GM21360 (cell line): Measurements from ENCODE around the gene RRP15.

ENCODE experiments used
- ATAC-seq: cut with Tn5 transposase; IDR thresholded peaks from one replicate; pipeline ENCODE4 v1.9.1; 2021; ENCODE audit warnings: mild to moderate bottlenecking, moderate library complexity; ENCODE audit not compliant: unreplicated experiment

Gene RRP15

GRCh38 chr1:218284917-218285635 is at the start of gene RRP15:
TSS of gene RRP15 (plus strand) at chr1:218285293. CDS start at chr1:218285317, 24 bp downstream.
- peak; percentile 100 for ATAC-seq

GRCh38 chr1:218242171-218242570 is 42.9 kb upstream of the RRP15 start:
- ATAC-seq, result no peak

- no peak for ATAC-seq
Observed at GRCh38 chr1:218247339-218247738, 37.8 kb upstream of the RRP15 start.

- ATAC-seq, result no peak
Observed at GRCh38 chr1:218249338-218250140, 35.6 kb upstream of the RRP15 start.

GRCh38 chr1:218250492-218250891 is 34.6 kb upstream of the RRP15 start:
- no peak for ATAC-seq

- ATAC-seq, result no peak
Observed at GRCh38 chr1:218254296-218254946, 30.7 kb upstream of the RRP15 start.

- no peak for ATAC-seq
Observed at GRCh38 chr1:218255090-218255489, 30.0 kb upstream of the RRP15 start.

- ATAC-seq, result no peak
Observed at GRCh38 chr1:218257371-218257770, 27.7 kb upstream of the RRP15 start.

- no peak for ATAC-seq
Observed at GRCh38 chr1:218257971-218258370, 27.1 kb upstream of the RRP15 start.

- no peak for ATAC-seq
Observed at GRCh38 chr1:218259339-218259738, 25.8 kb upstream of the RRP15 start.

GRCh38 chr1:218259800-218260199 is 25.3 kb upstream of the RRP15 start:
- ATAC-seq, result no peak

- no peak for ATAC-seq
Observed at GRCh38 chr1:218262259-218262658, 22.8 kb upstream of the RRP15 start.

- no peak for ATAC-seq
Observed at GRCh38 chr1:218266356-218266755, 18.7 kb upstream of the RRP15 start.

GRCh38 chr1:218272366-218272765 is 12.7 kb upstream of the RRP15 start:
- ATAC-seq, result no peak

- no peak for ATAC-seq
Observed at GRCh38 chr1:218273762-218274479, 11.2 kb upstream of the RRP15 start.

- no peak for ATAC-seq
Observed at GRCh38 chr1:218274511-218274910, 10.6 kb upstream of the RRP15 start.

- ATAC-seq, result no peak
Observed at GRCh38 chr1:218275823-218276222, 9.3 kb upstream of the RRP15 start.

- ATAC-seq, result no peak
Observed at GRCh38 chr1:218281285-218281684, 3.8 kb upstream of the RRP15 start.

GRCh38 chr1:218284377-218284916 is 646 bp upstream of the RRP15 start:
- peak; percentile 20 for ATAC-seq

GRCh38 chr1:218292515-218292914 is 7.4 kb downstream of the RRP15 start:
- no peak for ATAC-seq

- ATAC-seq, result no peak
Observed at GRCh38 chr1:218294546-218294945, 9.5 kb downstream of the RRP15 start.
